Left lung (tissue), 10 donors: ENCODE data around the gene ESYT3. TPM values are rescaled to one million over a fixed set of nuclear protein-coding genes. Genes with fewer than 3 reads are reported as not detected.
"Not testable (repeated sequence)": the region's sequence is repeated elsewhere in the genome, so short reads cannot be mapped to it uniquely, and the experiment has no call there.

Source experiments
- ATAC-seq: fragments of 200-7000 bp; cut with Tn5 transposase; one replicate; pipeline ENCODE4 v1.9.1; 2020; ENCODE audit warnings: moderate library complexity
- DNase-seq, 4 donors: peaks; one replicate each; pipeline ENCODE4 v3.0.0-alpha.2; 2013 to 2020
- H3K27ac ChIP-seq, 2 donors: fragments of 200-600 bp; sonication (generic) in 1 of 2; one replicate each; pipeline versions ENCODE4 v1.5.0 to v1.8.0; 2020 to 2021
- H3K27me3 ChIP-seq, 2 donors: fragments of 200-600 bp; sonication (generic) in 1 of 2; one replicate each; pipeline versions ENCODE4 v1.5.0 to v1.8.0; 2020 to 2021
- H3K36me3 ChIP-seq, 2 donors: fragments of 200-600 bp; sonication (generic) in 1 of 2; one replicate each; pipeline versions ENCODE4 v1.5.0 to v1.8.0; 2020 to 2021
- H3K4me1 ChIP-seq, 2 donors: fragments of 200-600 bp; one replicate each; pipeline ENCODE4 v1.8.0; 2021
- H3K4me3 ChIP-seq, 2 donors: fragments of 200-600 bp; sonication (generic) in 1 of 2; one replicate each; pipeline versions ENCODE4 v1.5.0 to v1.8.0; 2020 to 2021; ENCODE audit warnings: mild to moderate bottlenecking in 1 of 2
- H3K9me3 ChIP-seq, 2 donors: fragments of 200-600 bp; sonication (generic) in 1 of 2; one replicate each; pipeline versions ENCODE4 v1.5.0 to v1.8.0; 2020 to 2021
- intact Hi-C, 2 donors: fragments of 100-400 bp; cut with DNase I; formaldehyde crosslinking; loops; one replicate each; pipeline versions ENCODE4 v1.11.2 to v1.14.2; 2022
- polyA plus RNA-seq, 6 donors: library from polyadenylated mRNA; unstranded; fragments of 120-200 nt; gene quantifications; one replicate each; pipeline ENCODE4 v1.2.1, GENCODE V29; 2013; ENCODE audit not compliant: insufficient read length in 6 of 6
- total RNA-seq, 2 donors: library from RNA; stranded (reverse); fragmentation: NEBNext Ultra II Directional; extraction: Animal tissue kit (Norgen Biotek cat#: 25700); gene quantifications; one replicate each; pipeline ENCODE4 v1.2.1, GENCODE V29; 2021
- TF ChIP-seq, protein P1 (sequence below), 2 donors: fragments of 200-600 bp; sonication (generic) in 1 of 2; IDR thresholded peaks; one replicate each; pipeline versions ENCODE4 v1.5.0 to v1.8.0; 2021; ENCODE audit warnings: antibody characterized with exemption in 2 of 2
- donor health status: DM: no; HTN: yes; CAD: no.
- donor health status: DM: no; HTN: no; CAD: no.

The ESYT3 gene
- total and polyA plus RNA-seq, 8 donors = 18.7 to 44.4 (median 37.4) TPM

DNA sequence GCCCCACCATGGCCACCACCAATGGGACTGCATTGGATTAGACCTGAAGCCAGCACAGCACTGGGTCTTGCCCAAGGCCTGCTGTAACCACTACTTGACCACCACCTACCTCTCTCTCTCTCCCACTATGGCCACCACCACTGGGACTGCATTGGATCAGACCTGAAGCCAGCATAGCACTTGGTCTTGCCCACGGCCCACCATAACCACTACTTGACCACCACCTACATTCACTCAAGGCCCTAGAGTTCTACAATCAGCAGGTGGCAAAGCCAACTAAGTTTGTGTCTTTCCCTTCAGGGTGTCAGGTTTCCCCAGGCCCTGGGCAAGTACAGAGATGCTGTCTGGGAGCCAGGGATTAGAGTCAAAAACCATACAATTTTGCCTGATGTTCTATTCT, 57.6 kb downstream of the ESYT3 start:
- DNase-seq = no peak
- ATAC-seq = no peak
- intact Hi-C loops = no loop called here
- H3K4me1 ChIP-seq = peaks cover 0 to 23% of the 10 kb centered on the region in 2 donors
- peaks cover 0 to 24% of the 10 kb centered on the region in 2 donors for H3K9me3 ChIP-seq
- TF ChIP-seq, protein P1, sequence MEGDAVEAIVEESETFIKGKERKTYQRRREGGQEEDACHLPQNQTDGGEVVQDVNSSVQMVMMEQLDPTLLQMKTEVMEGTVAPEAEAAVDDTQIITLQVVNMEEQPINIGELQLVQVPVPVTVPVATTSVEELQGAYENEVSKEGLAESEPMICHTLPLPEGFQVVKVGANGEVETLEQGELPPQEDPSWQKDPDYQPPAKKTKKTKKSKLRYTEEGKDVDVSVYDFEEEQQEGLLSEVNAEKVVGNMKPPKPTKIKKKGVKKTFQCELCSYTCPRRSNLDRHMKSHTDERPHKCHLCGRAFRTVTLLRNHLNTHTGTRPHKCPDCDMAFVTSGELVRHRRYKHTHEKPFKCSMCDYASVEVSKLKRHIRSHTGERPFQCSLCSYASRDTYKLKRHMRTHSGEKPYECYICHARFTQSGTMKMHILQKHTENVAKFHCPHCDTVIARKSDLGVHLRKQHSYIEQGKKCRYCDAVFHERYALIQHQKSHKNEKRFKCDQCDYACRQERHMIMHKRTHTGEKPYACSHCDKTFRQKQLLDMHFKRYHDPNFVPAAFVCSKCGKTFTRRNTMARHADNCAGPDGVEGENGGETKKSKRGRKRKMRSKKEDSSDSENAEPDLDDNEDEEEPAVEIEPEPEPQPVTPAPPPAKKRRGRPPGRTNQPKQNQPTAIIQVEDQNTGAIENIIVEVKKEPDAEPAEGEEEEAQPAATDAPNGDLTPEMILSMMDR (IDR thresholded peaks at IDR 0.05) = no peak
- H3K27me3 ChIP-seq = no peaks in the 10 kb centered on the region
- H3K36me3 ChIP-seq = no peaks in the 10 kb centered on the region
- no peak overlapping the region for H3K4me3 ChIP-seq
- no peak overlapping the region for H3K27ac ChIP-seq

DNA sequence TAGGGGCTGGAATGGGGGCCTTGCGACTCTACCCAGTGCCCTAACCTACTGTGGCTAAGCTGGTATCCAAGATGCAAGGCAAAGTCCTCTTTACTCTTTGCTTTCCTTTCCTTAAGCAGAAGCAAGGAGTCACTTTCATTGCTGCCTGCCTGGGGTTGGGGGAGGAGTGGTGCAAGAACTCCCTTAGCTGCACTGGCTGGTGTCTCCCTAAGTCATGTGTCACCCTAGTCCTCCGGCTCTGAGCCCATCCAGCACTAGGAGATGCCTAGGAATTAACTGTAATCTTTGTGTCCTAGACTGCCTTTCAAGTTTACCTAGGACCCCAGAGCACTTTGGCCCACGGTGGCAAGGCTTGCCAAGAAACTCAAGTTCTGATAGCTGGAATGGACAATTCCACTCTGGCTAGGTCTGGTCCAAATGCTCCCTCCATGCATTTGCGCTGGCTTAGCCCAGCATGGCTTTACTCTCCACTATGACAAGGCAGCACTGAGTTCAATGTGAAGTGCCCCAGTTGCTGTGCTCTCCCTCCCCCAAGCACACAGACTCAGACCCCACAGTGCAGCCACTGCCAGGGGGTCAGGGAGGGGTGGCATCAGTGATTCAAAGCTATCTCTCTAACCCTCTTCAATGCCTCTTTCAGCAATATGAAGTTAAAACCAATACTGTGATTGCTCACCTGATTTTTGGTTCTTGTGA, 58.7 kb downstream of the ESYT3 start:
- TF ChIP-seq, protein P1 (IDR thresholded peaks at IDR 0.05) = no peak
- Histone ChIP-seq H3K4me1 (peaks cover 0 to 23% of the 10 kb centered on the region in 2 donors), H3K36me3 (no peaks in the 10 kb centered on the region), H3K4me3 (no peak overlapping the region), H3K27me3 (no peaks in the 10 kb centered on the region), H3K9me3 (peaks cover 0 to 13% of the 10 kb centered on the region in 2 donors), H3K27ac (peak overlapping the region in 1 of 2 donors; percentile 28)
- ATAC-seq (no peak), DNase-seq (no peak)
- intact Hi-C loops = no loop called here

GRCh38 chr3:138493804-138494606, 59.6 kb downstream of the ESYT3 start:
- peaks cover 0 to 4% of the 10 kb centered on the region in 2 donors for H3K36me3 ChIP-seq
- H3K27ac ChIP-seq = peak overlapping the region in 1 of 2 donors; percentile 30
- ATAC-seq (peak; percentile 82), DNase-seq (no peak)
- intact Hi-C loops = no loop called here
- H3K4me3 ChIP-seq = no peak overlapping the region
- TF ChIP-seq, protein P1 (IDR thresholded peaks at IDR 0.05) = no peak
- peaks cover 0 to 23% of the 10 kb centered on the region in 2 donors for H3K4me1 ChIP-seq
- peaks cover 0 to 5% of the 10 kb centered on the region in 2 donors for H3K9me3 ChIP-seq
- no peaks in the 10 kb centered on the region for H3K27me3 ChIP-seq

DNA sequence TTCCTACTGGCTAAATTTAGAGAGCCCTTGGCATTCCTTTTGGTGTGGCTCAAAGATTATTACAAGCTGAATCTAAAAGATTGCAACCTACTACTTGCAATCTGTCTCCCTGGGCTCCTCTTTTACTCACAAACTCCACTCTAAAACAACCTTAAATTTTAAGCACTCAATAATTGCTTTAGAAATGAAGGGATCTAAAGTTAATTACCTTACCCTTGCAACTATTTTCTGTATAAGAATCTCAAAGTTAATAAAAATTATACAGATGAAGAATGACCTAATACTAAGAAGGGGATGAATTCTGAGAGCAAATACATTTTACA, 60.2 kb downstream of the ESYT3 start:
- H3K4me3 ChIP-seq = no peak overlapping the region
- H3K4me1 ChIP-seq = peaks cover 0 to 23% of the 10 kb centered on the region in 2 donors
- H3K27ac ChIP-seq = peak overlapping the region in 1 of 2 donors; percentile 30
- H3K36me3 ChIP-seq = peaks cover 0 to 9% of the 10 kb centered on the region in 2 donors
- no peaks in the 10 kb centered on the region for H3K27me3 ChIP-seq
- TF ChIP-seq, protein P1 (IDR thresholded peaks at IDR 0.05) = no peak
- DNase-seq (no peak), ATAC-seq (peak; percentile 72)
- intact Hi-C loops = no loop called here
- H3K9me3 ChIP-seq = peaks cover 0 to 1% of the 10 kb centered on the region in 2 donors

- H3K4me3 ChIP-seq, H3K9me3 ChIP-seq, DNase-seq, H3K27me3 ChIP-seq, intact Hi-C loops, H3K27ac ChIP-seq, ATAC-seq: not testable (repeated sequence)
- Histone ChIP-seq H3K36me3 (peaks cover 0 to 13% of the 10 kb centered on the region in 2 donors), H3K4me1 (peaks cover 0 to 23% of the 10 kb centered on the region in 2 donors)
Measured at GRCh38 chr3:138495638-138496037, 61.2 kb downstream of the ESYT3 start.
